A549 (cell line): Measurements from ENCODE around the gene GSE1. TPM values are rescaled to one million over a fixed set of nuclear protein-coding genes. Genes with fewer than 3 reads are reported as not detected.

Experiments
- ATAC-seq, 2 experiments: fragments of 200-7000 bp in 1 of 2; fragments of >200 bp in 1 of 2; cut with Nextera tagmentation in 1 of 2; cut with Tn5 transposase in 1 of 2; 3 replicates each; pipeline versions ENCODE4 v1.8.0 to v1.9.1; 2018 to 2020; ENCODE audit warnings: mild to moderate bottlenecking in 1 of 2, moderate library complexity in 1 of 2
- CTCF ChIA-PET: fragments of 300-600 bp; sonication (Branson Sonifier 250); formaldehyde crosslinking; extraction: SDS; loops from one replicate; lab custom pipeline; 2021; ENCODE audit warnings: antibody characterized with exemption, inconsistent platforms; lab: Yijun Ruan, JAX
- POLR2A ChIA-PET: fragments of 350-600 bp; formaldehyde crosslinking; extraction: SDS; loops from one replicate; lab custom pipeline; 2021; ENCODE audit warnings: antibody characterized with exemption, inconsistent platforms; lab: Yijun Ruan, JAX
- DNase-seq, 2 experiments: peaks; one replicate each; pipeline versions ENCODE4 v3.0.0 to v3.0.0-alpha.2; 2011 to 2016; ENCODE audit warnings: low read depth in 1 of 2, low spot score in 1 of 2
- FAIRE-seq: peaks from 2 replicates; lab custom pipeline; 2011; peaks lifted over from hg19 to GRCh38; lab: Jason Lieb, UNC
- H3K27ac ChIP-seq, 2 experiments: fragments of >200 bp; sonication (Bioruptor Twin); formaldehyde crosslinking; 3 replicates each; pipeline ENCODE4 v1.5.1; 2016 to 2017
- H3K4me1 ChIP-seq: fragments of >200 bp; sonication (Bioruptor Twin); formaldehyde crosslinking; 3 replicates; pipeline ENCODE4 v1.6.1; 2016
- H3K4me2 ChIP-seq: fragments of >200 bp; sonication (Bioruptor Twin); formaldehyde crosslinking; 3 replicates; pipeline ENCODE4 v1.6.1; 2016
- H3K4me3 ChIP-seq: fragments of >200 bp; sonication (Bioruptor Twin); formaldehyde crosslinking; 3 replicates; pipeline ENCODE4 v1.5.1; 2016
- H3K9me3 ChIP-seq: fragments of >200 bp; sonication (Bioruptor Twin); formaldehyde crosslinking; 3 replicates; pipeline ENCODE4 v1.6.1; 2016
- BHLHE40 ChIP-seq: IDR thresholded peaks from 2 replicates; pipeline ENCODE4 v1.6.1; 2012; ENCODE audit warnings: low read depth, low read length, inconsistent platforms
- EHMT2 ChIP-seq: fragments of 200-600 bp; sonication (generic); IDR thresholded peaks from 2 replicates; pipeline ENCODE4 v1.6.1; 2016; ENCODE audit warnings: antibody characterized with exemption, low read depth, mild to moderate bottlenecking, moderate library complexity
- ELK1 ChIP-seq: fragments of 150-350 bp; IDR thresholded peaks from 2 replicates; pipeline ENCODE4 v1.6.1; 2014; ENCODE audit warnings: low read depth, mild to moderate bottlenecking, low read length
- FOXS1 ChIP-seq: fragments of 250-450 bp; sonication (Bioruptor Pico); IDR thresholded peaks from 2 replicates; pipeline ENCODE4 v1.5.0; 2020; ENCODE audit warnings: mild to moderate bottlenecking, moderate library complexity
- GATA3 ChIP-seq: IDR thresholded peaks from 2 replicates; pipeline ENCODE4 v1.6.1; 2012; ENCODE audit warnings: borderline replicate concordance
- HEYL ChIP-seq: fragments of 250-450 bp; sonication (Bioruptor Pico); IDR thresholded peaks from 2 replicates; pipeline ENCODE4 v1.8.0; 2021; ENCODE audit warnings: mild to moderate bottlenecking, moderate library complexity
- HMGXB4 ChIP-seq: fragments of 250-450 bp; sonication (Bioruptor Pico); IDR thresholded peaks from 2 replicates; pipeline ENCODE4 v1.5.0; 2021; ENCODE audit warnings: mild to moderate bottlenecking, moderate library complexity, borderline replicate concordance
- JUN ChIP-seq, 2 experiments: fragments of >200 bp; sonication (Bioruptor Twin); formaldehyde crosslinking; IDR thresholded peaks; 2 replicates in 1 of 2; 3 replicates in 1 of 2; pipeline ENCODE4 v1.6.1; 2016 to 2017
- KDM5A ChIP-seq: fragments of 200-600 bp; sonication (generic); IDR thresholded peaks from 2 replicates; pipeline ENCODE4 v1.6.1; 2016; ENCODE audit warnings: antibody characterized with exemption, mild to moderate bottlenecking
- MAFK ChIP-seq: fragments of 450-650 bp; IDR thresholded peaks from 2 replicates; pipeline ENCODE4 v1.6.1; 2014; ENCODE audit not compliant: partially characterized antibody
- MAZ ChIP-seq: fragments of 150-350 bp; IDR thresholded peaks from 2 replicates; pipeline ENCODE4 v1.6.1; 2014; ENCODE audit warnings: antibody characterized with exemption, low read depth, low read length, borderline replicate concordance
- NFE2L2 ChIP-seq: fragments of 150-350 bp; conservative IDR thresholded peaks from 2 replicates; pipeline ENCODE4 v1.6.1; 2014; ENCODE audit warnings: low read length
- NR3C1 ChIP-seq: fragments of >200 bp; sonication (Bioruptor Twin); formaldehyde crosslinking; IDR thresholded peaks from 3 replicates; pipeline ENCODE4 v1.6.1; 2017
- RAD21 ChIP-seq, 2 experiments: fragments of >200 bp in 1 of 2; sonication (Bioruptor Twin) in 1 of 2; formaldehyde crosslinking in 1 of 2; IDR thresholded peaks in 1 of 2; conservative IDR thresholded peaks in 1 of 2; 2 replicates in 1 of 2; 3 replicates in 1 of 2; pipeline ENCODE4 v1.6.1; 2012 to 2018; ENCODE audit warnings: inconsistent platforms in 1 of 2
- RNF2 ChIP-seq: fragments of 200-600 bp; sonication (generic); IDR thresholded peaks from 2 replicates; pipeline ENCODE4 v1.6.1; 2016; ENCODE audit warnings: low read depth, mild to moderate bottlenecking, antibody characterized with exemption, moderate library complexity, borderline replicate concordance
- WGBS: methylation state at CpG from one replicate; pipeline ENCODE4 v1.1.6; 2017; ENCODE audit errors: missing lambda C conversion rate; 5-methylcytosine and 5-hydroxymethylcytosine counted together
- polyA plus RNA-seq, 4 experiments: library from polyadenylated mRNA; depleted of rRNA in 3 of 4; stranded (reverse); fragments of >200 nt; fragmentation: RNase III in 1 of 4; extraction: RNeasy Plus Mini Kit Qiagen cat#74134 plus additional on column Dnase treatment in 1 of 4; gene quantifications; 2 replicates in 3 of 4; 3 replicates in 1 of 4; pipeline ENCODE4 v1.2.3, GENCODE V29; 2011 to 2017
- TF ChIP-seq, protein P1 (sequence below): fragments of 250-450 bp; sonication (Bioruptor Pico); IDR thresholded peaks from 2 replicates; pipeline ENCODE4 v1.5.0; 2020; ENCODE audit warnings: low read depth, mild to moderate bottlenecking, moderate library complexity
- TF ChIP-seq, protein P2 (sequence below): IDR thresholded peaks from 2 replicates; pipeline ENCODE4 v1.6.1; 2012
- TF ChIP-seq, protein P3 (sequence below): fragments of 450-650 bp; IDR thresholded peaks from 2 replicates; pipeline ENCODE4 v1.6.1; 2014; ENCODE audit warnings: antibody characterized with exemption
- TF ChIP-seq, protein P4 (sequence below): fragments of >200 bp; sonication (Bioruptor Twin); formaldehyde crosslinking; IDR thresholded peaks from 3 replicates; pipeline ENCODE4 v1.6.1; 2016
- TF ChIP-seq, protein P5 (sequence below): IDR thresholded peaks from 2 replicates; pipeline ENCODE4 v1.6.1; 2012; ENCODE audit warnings: low read depth, borderline replicate concordance

GSE1 gene
- polyA plus RNA-seq, 2 of the 4 experiments (the other 2 are of a cell fraction): 20.7 to 24.3 TPM

GRCh38 chr16:85574672-85575475 lies 38.2 kb upstream of the GSE1 start:
- Histone ChIP-seq H3K9me3 (no peaks in the 10 kb centered on the region), H3K4me2 (no peak overlapping the region)
- POLR2A ChIA-PET: no interaction called here
- CTCF ChIA-PET: interaction anchor here (0.8 to 2.6 kb wide), 8 partner anchors 11 to 181 kb away, joined by 3 to 19 read pairs (median 3); no protein-coding TSS in a partner anchor
- no peak for DNase-seq
- FAIRE-seq: no peak
- no peak for ATAC-seq
- 88% methylated on average over 27 of the region's 29 CpGs for WGBS
- TF ChIP-seq HEYL (no peak), EHMT2 (no peak), BHLHE40 (no peak), NR3C1 (no peak), RNF2 (no peak), FOXS1 (CRISPR knock-in tag) (no peak)
- TF ChIP-seq, protein P1, sequence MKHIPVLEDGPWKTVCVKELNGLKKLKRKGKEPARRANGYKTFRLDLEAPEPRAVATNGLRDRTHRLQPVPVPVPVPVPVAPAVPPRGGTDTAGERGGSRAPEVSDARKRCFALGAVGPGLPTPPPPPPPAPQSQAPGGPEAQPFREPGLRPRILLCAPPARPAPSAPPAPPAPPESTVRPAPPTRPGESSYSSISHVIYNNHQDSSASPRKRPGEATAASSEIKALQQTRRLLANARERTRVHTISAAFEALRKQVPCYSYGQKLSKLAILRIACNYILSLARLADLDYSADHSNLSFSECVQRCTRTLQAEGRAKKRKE (CRISPR knock-in tag): no peak
- TF ChIP-seq, protein P2, sequence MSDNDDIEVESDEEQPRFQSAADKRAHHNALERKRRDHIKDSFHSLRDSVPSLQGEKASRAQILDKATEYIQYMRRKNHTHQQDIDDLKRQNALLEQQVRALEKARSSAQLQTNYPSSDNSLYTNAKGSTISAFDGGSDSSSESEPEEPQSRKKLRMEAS: no peak
- TF ChIP-seq, protein P3, sequence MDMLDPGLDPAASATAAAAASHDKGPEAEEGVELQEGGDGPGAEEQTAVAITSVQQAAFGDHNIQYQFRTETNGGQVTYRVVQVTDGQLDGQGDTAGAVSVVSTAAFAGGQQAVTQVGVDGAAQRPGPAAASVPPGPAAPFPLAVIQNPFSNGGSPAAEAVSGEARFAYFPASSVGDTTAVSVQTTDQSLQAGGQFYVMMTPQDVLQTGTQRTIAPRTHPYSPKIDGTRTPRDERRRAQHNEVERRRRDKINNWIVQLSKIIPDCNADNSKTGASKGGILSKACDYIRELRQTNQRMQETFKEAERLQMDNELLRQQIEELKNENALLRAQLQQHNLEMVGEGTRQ: no peak
- TF ChIP-seq, all 56 proteins: peak for 0
- no peaks in the 10 kb centered on the region for H3K4me1 ChIP-seq
- no peak overlapping the region for H3K27ac ChIP-seq
- no peak overlapping the region for H3K4me3 ChIP-seq

DNA sequence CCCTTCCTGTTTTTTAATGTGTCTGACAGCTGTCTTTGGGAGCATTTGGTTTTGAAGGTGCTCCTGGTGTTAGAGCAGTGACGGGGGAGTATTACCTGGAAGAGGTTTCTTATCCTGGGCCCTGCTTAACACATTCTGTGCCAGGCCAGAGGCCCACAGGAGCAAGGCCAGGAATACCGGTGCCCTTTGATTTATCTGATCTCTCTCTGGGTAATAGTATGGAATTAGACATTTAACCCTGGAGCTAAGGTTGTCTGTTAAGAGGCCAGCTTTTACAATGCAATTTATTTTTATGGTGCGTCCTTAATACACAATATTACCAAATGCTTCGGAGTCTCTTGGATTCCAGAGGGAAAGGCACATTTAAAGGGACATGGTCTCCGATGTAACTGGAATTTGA lies 37.2 kb upstream of the GSE1 start:
- CTCF ChIA-PET: interaction anchor here (0.9 to 2.6 kb wide), 5 partner anchors 12 to 156 kb away, joined by 3 to 11 read pairs (median 3); no protein-coding TSS in a partner anchor

More for the DNA sequence above, 37.2 kb upstream of the GSE1 start:
- Histone ChIP-seq H3K4me1 (no peaks in the 10 kb centered on the region), H3K4me3 (no peak overlapping the region), H3K4me2 (no peak overlapping the region), H3K27ac (no peak overlapping the region), H3K9me3 (no peaks in the 10 kb centered on the region)
- no peak for DNase-seq
- WGBS: 89% methylated on average over 5 of the region's 5 CpGs
- no peak for TF ChIP-seq MAFK
- no peak for TF ChIP-seq RAD21 (conservative IDR thresholded peaks at IDR 0.05 in 1 of 2, IDR thresholded peaks at IDR 0.05 in 1 of 2)
- TF ChIP-seq, protein P4, sequence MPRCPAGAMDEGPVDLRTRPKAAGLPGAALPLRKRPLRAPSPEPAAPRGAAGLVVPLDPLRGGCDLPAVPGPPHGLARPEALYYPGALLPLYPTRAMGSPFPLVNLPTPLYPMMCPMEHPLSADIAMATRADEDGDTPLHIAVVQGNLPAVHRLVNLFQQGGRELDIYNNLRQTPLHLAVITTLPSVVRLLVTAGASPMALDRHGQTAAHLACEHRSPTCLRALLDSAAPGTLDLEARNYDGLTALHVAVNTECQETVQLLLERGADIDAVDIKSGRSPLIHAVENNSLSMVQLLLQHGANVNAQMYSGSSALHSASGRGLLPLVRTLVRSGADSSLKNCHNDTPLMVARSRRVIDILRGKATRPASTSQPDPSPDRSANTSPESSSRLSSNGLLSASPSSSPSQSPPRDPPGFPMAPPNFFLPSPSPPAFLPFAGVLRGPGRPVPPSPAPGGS: no peak
- no peak for TF ChIP-seq RNF2
- TF ChIP-seq ELK1: no peak
- TF ChIP-seq FOXS1 (CRISPR knock-in tag): no peak
- no peak for TF ChIP-seq GATA3
- no peak for TF ChIP-seq KDM5A
- no peak for TF ChIP-seq EHMT2
- no peak for TF ChIP-seq JUN (IDR thresholded peaks at IDR 0.05)
- TF ChIP-seq, protein P2: no peak
- TF ChIP-seq NFE2L2: no peak
- TF ChIP-seq MAZ: no peak
- TF ChIP-seq, protein P5, sequence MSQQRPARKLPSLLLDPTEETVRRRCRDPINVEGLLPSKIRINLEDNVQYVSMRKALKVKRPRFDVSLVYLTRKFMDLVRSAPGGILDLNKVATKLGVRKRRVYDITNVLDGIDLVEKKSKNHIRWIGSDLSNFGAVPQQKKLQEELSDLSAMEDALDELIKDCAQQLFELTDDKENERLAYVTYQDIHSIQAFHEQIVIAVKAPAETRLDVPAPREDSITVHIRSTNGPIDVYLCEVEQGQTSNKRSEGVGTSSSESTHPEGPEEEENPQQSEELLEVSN: no peak
- no peak for TF ChIP-seq BHLHE40
- TF ChIP-seq HMGXB4: no peak
- TF ChIP-seq, protein P3: no peak
- POLR2A ChIA-PET: no interaction called here
- ATAC-seq: no peak
- no peak for FAIRE-seq
